Measurements from ENCODE around the gene SLC16A8. TPM values are rescaled to one million over a fixed set of nuclear protein-coding genes. Genes with fewer than 3 reads are reported as not detected.

Gene SLC16A8
- total RNA-seq, 2 experiments from 2014 or later, result not detected

GRCh38 chr22:38088629-38089473 is 4.9 kb upstream of the SLC16A8 start:
- Mint-ChIP-seq H3K4me1 (peaks cover 1% of the 10 kb centered on the region), H3K4me3 (no peak overlapping the region), H3K27ac (no peak overlapping the region), H3K9me3 (no peaks in the 10 kb centered on the region), H3K36me3 (ENCODE audit: low read depth) (no peaks in the 10 kb centered on the region), H3K27me3 (peaks cover 8% of the 10 kb centered on the region)
- DNase-seq, result no peak
- POLR2A ChIA-PET, result no interaction called here
- CTCF ChIA-PET, result no interaction called here

- ChIA-PET CTCF (no interaction called here), POLR2A (no interaction called here)
- H3K9me3 Mint-ChIP-seq, result no peaks in the 10 kb centered on the region
- no peak overlapping the region for H3K27ac Mint-ChIP-seq
- no peak for DNase-seq
- peaks cover 1% of the 10 kb centered on the region for H3K4me1 Mint-ChIP-seq
- H3K36me3 Mint-ChIP-seq (ENCODE audit: low read depth), result no peaks in the 10 kb centered on the region
- H3K27me3 Mint-ChIP-seq, result peaks cover 14% of the 10 kb centered on the region
- no peak overlapping the region for H3K4me3 Mint-ChIP-seq
Observed at GRCh38 chr22:38087855-38088254, 3.9 kb upstream of the SLC16A8 start.

DNA sequence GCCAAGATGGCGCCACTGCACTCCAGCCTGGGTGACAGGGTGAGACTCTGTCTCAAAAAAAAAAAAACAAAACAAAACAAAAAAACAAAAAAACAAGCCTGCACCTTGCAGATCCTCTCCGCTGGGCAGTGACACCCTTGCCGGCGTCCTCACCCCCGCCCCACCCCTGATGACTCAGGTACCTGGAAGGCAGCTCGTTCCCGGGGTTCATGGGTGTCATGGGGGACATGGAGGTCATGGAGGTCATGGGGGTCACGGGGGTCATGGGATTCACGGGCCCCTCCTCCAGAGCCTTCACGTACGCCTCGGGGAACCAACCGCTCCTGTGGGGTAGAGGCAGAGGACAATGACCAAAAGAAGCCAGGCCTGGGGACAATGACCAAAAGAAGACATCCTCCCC is 3.0 kb upstream of the SLC16A8 start:
- Mint-ChIP-seq H3K27me3 (peaks cover 18% of the 10 kb centered on the region), H3K4me1 (peaks cover 2% of the 10 kb centered on the region), H3K27ac (no peak overlapping the region), H3K4me3 (no peak overlapping the region), H3K36me3 (ENCODE audit: low read depth) (no peaks in the 10 kb centered on the region), H3K9me3 (no peaks in the 10 kb centered on the region)
- CTCF ChIA-PET, result interaction anchor here (0.7 to 0.8 kb wide), 2 partner anchors 21 to 143 kb away, joined by 3 read pairs; no protein-coding TSS in a partner anchor
- POLR2A ChIA-PET, result no interaction called here
- no peak for DNase-seq

- POLR2A ChIA-PET, result no interaction called here
- Mint-ChIP-seq H3K4me1 (peaks cover 3% of the 10 kb centered on the region), H3K9me3 (no peaks in the 10 kb centered on the region), H3K36me3 (ENCODE audit: low read depth) (no peaks in the 10 kb centered on the region), H3K4me3 (no peak overlapping the region), H3K27me3 (peaks cover 21% of the 10 kb centered on the region), H3K27ac (no peak overlapping the region)
- no peak for DNase-seq
- CTCF ChIA-PET, result interaction anchor here (0.7 kb wide), 1 partner anchor 20 kb away, joined by 3 read pairs; no protein-coding TSS in a partner anchor
Observed at GRCh38 chr22:38086001-38086845, 2.2 kb upstream of the SLC16A8 start.

DNA sequence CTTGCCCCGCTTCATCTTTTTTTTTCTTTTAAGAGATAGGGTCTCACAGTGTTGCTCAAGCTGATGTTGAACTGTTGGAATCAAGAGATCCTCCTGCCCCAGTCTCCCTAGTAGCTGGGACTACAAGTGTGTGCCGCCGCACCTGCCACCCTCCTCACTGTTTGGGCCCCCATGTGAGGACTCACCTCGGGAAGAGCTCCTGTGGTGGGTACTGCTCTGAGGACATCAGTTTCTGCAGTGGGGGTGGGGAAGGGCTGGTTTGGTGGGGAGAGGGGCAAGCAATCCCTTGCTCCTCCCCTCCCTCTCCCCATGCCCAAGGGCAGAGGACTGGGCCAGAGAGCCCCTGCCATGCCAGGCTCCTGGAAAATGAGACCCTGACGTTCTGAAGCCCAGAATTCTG is 1.5 kb upstream of the SLC16A8 start:
- H3K4me1 Mint-ChIP-seq, result peaks cover 3% of the 10 kb centered on the region
- no peaks in the 10 kb centered on the region for H3K36me3 Mint-ChIP-seq (ENCODE audit: low read depth)
- H3K4me3 Mint-ChIP-seq, result no peak overlapping the region
- H3K27ac Mint-ChIP-seq, result no peak overlapping the region
- POLR2A ChIA-PET, result no interaction called here
- no peak for DNase-seq
- CTCF ChIA-PET, result no interaction called here
- peaks cover 21% of the 10 kb centered on the region for H3K27me3 Mint-ChIP-seq
- no peaks in the 10 kb centered on the region for H3K9me3 Mint-ChIP-seq

GRCh38 chr22:38085056-38085455 is 1.1 kb upstream of the SLC16A8 start:
- Mint-ChIP-seq H3K36me3 (ENCODE audit: low read depth) (no peaks in the 10 kb centered on the region), H3K27me3 (peaks cover 26% of the 10 kb centered on the region), H3K4me1 (peaks cover 3% of the 10 kb centered on the region), H3K4me3 (no peak overlapping the region), H3K27ac (no peak overlapping the region), H3K9me3 (no peaks in the 10 kb centered on the region)
- no peak for DNase-seq
- POLR2A ChIA-PET, result no interaction called here
- CTCF ChIA-PET, result interaction anchor here (0.5 kb wide), 1 partner anchor 57 kb away, joined by 3 read pairs; no protein-coding TSS in a partner anchor

GRCh38 chr22:38082986-38083710 is 836 bp downstream of the SLC16A8 start:
- no peak for DNase-seq
- no peak overlapping the region for H3K4me3 Mint-ChIP-seq
- peaks cover 30% of the 10 kb centered on the region for H3K27me3 Mint-ChIP-seq
- H3K4me1 Mint-ChIP-seq, result peaks cover 3% of the 10 kb centered on the region
- ChIA-PET POLR2A (no interaction called here), CTCF (no interaction called here)
- no peak overlapping the region for H3K27ac Mint-ChIP-seq
- no peaks in the 10 kb centered on the region for H3K36me3 Mint-ChIP-seq (ENCODE audit: low read depth)
- H3K9me3 Mint-ChIP-seq, result no peaks in the 10 kb centered on the region

GRCh38 chr22:38081941-38082828 is 1.8 kb downstream of the SLC16A8 start:
- no peaks in the 10 kb centered on the region for H3K9me3 Mint-ChIP-seq
- no peaks in the 10 kb centered on the region for H3K36me3 Mint-ChIP-seq (ENCODE audit: low read depth)
- H3K4me1 Mint-ChIP-seq, result peaks cover 2% of the 10 kb centered on the region
- peaks cover 25% of the 10 kb centered on the region for H3K27me3 Mint-ChIP-seq
- no peak overlapping the region for H3K27ac Mint-ChIP-seq
- no peak for DNase-seq
- ChIA-PET CTCF (no interaction called here), POLR2A (no interaction called here)
- no peak overlapping the region for H3K4me3 Mint-ChIP-seq

DNA sequence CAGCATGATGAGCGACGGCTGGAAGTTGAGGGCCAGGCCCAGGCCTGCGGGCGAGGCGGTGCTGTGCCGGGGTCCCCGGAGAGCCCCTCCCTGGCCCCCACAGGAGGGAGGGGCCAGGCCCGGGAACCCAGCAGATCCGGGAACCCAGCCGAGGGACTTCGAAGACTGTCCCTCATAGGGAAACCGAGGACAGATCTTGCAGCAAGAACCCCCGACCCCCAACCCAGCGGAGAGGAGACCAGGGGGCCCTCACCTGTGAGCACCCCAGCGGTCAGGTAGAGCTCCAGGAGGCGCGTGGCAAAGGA is 2.4 kb downstream of the SLC16A8 start:
- Mint-ChIP-seq H3K27ac (no peak overlapping the region), H3K4me3 (no peak overlapping the region), H3K9me3 (no peaks in the 10 kb centered on the region), H3K27me3 (peaks cover 25% of the 10 kb centered on the region), H3K4me1 (peaks cover 2% of the 10 kb centered on the region), H3K36me3 (ENCODE audit: low read depth) (no peaks in the 10 kb centered on the region)
- no peak for DNase-seq
- ChIA-PET POLR2A (no interaction called here), CTCF (no interaction called here)

GRCh38 chr22:38080850-38081635 is 2.9 kb downstream of the SLC16A8 start:
- H3K4me1 Mint-ChIP-seq, result peaks cover 2% of the 10 kb centered on the region
- H3K27me3 Mint-ChIP-seq, result peaks cover 25% of the 10 kb centered on the region
- DNase-seq, result no peak
- H3K27ac Mint-ChIP-seq, result no peak overlapping the region
- POLR2A ChIA-PET, result no interaction called here
- H3K36me3 Mint-ChIP-seq (ENCODE audit: low read depth), result no peaks in the 10 kb centered on the region
- CTCF ChIA-PET, result no interaction called here
- no peak overlapping the region for H3K4me3 Mint-ChIP-seq
- H3K9me3 Mint-ChIP-seq, result no peaks in the 10 kb centered on the region

DNA sequence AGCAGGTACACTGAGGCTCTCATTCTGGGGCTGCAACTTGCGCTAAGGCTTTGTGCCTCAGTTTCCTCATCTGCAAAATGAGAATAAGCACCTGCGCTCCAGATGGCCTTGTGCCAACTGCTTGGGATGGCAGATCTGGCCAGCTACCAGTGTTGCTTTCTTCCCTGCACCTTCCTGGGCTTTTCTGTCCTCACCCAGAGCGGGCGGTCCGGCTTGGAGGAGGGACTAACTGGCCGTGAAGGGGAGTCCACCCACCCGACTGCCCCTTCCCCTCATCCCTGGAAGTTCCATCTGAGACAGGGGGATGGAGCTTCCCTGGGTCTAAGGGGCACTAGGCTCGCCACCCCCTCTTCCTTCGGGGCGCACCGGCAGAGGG is 3.5 kb downstream of the SLC16A8 start:
- POLR2A ChIA-PET, result no interaction called here

DNA sequence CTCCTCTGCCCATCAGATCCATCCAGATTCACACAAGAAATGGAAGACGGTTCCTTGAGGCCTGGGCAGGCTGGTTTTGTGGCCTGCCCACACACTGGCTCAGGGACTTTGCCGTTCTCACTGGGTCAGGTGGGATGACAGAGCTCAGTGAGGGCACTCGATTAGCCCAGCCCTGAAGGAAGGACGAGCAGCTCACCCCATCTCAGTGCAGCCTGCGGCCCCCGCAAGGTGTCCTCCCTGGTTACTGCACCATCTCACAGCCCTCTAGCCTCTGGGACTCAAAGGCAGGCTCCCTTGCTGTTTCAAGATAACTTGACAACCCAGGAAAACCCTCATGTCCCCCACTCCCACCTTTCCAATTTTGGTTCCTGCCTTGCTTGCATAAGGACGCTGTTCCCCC is 4.2 kb downstream of the SLC16A8 start:
- no peaks in the 10 kb centered on the region for H3K9me3 Mint-ChIP-seq

More for the DNA sequence above, 3.5 kb downstream of the SLC16A8 start:
- Mint-ChIP-seq H3K4me1 (peaks cover 2% of the 10 kb centered on the region), H3K36me3 (ENCODE audit: low read depth) (no peaks in the 10 kb centered on the region), H3K27me3 (peaks cover 25% of the 10 kb centered on the region), H3K4me3 (no peak overlapping the region), H3K9me3 (no peaks in the 10 kb centered on the region), H3K27ac (no peak overlapping the region)
- CTCF ChIA-PET, result no interaction called here
- DNase-seq, result no peak

More for the DNA sequence above, 4.2 kb downstream of the SLC16A8 start:
- no peak overlapping the region for H3K4me3 Mint-ChIP-seq
- peaks cover 25% of the 10 kb centered on the region for H3K27me3 Mint-ChIP-seq
- ChIA-PET POLR2A (no interaction called here), CTCF (no interaction called here)
- H3K4me1 Mint-ChIP-seq, result peaks cover 2% of the 10 kb centered on the region
- no peak for DNase-seq
- no peak overlapping the region for H3K27ac Mint-ChIP-seq
- no peaks in the 10 kb centered on the region for H3K36me3 Mint-ChIP-seq (ENCODE audit: low read depth)

Measured in activated CD4-positive, alpha-beta memory T cell treated with anti-CD3 and anti-CD28 coated beads, Interleukin-2, amount 10 ng/mL, durations not matched to agents 7 days and 5 days (primary cell).